Fibroblast of villous mesenchyme (primary cell): ENCODE measurements around the gene TBC1D22A. TPM values are rescaled to one million over a fixed set of nuclear protein-coding genes. Genes with fewer than 3 reads are reported as not detected.

Experiments used
- DNase-seq: peaks from one replicate; pipeline ENCODE4 v3.0.0-alpha.2; 2010; ENCODE audit warnings: low read depth
- H3K4me3 ChIP-seq: 2 replicates; pipeline ENCODE4 v1.5.1; 2011; ENCODE audit warnings: low read depth, mild to moderate bottlenecking, low read length
- CTCF ChIP-seq: IDR thresholded peaks from 2 replicates; pipeline ENCODE4 v1.5.1; 2012; ENCODE audit warnings: low read depth, mild to moderate bottlenecking, low read length; ENCODE audit not compliant: insufficient read depth
- total RNA-seq: library from RNA; depleted of rRNA; stranded (reverse); fragments of >200 nt; gene quantifications from 2 replicates; pipeline ENCODE4 v1.2.3, GENCODE V29; 2012

TBC1D22A gene
- total RNA-seq, 1 donor: 12.5 TPM

DNA sequence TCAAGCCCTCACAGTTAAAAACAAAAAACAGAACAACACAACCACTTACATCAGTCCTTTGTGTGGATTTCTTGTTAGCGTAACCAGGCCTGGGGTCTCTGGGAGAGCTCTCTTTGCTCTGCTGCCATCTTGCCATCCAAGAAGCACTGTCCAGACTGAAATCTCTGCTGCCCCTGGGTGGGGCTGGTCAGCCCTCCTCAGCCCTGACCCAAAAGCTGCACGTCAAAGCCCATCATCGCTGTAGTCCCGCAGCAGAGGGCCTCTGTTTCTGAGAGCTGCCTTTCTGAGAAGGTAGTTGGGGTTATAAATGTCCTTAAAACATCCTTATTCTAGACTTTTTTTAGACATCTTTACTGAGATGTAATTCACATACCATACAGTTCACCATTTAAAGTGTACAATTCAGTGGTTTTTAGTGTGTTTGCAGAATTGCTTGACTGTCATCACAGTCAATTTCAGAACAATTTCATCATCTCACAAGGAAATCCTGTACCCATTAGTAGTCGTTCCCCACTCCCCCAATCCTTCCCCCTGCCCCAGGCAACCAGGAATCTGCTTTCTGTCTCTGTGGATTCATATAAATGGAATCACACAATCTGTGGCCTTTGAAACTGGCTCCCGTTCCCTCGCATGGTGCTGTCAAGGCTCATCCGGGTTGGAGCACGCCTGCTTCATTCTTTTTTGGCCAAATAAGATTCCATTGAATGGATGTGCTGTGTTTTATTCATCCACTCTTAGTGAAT lies 94.9 kb downstream of the TBC1D22A start:
- no peak for DNase-seq
- TF ChIP-seq CTCF: no peak
- no peak overlapping the region for H3K4me3 ChIP-seq

DNA sequence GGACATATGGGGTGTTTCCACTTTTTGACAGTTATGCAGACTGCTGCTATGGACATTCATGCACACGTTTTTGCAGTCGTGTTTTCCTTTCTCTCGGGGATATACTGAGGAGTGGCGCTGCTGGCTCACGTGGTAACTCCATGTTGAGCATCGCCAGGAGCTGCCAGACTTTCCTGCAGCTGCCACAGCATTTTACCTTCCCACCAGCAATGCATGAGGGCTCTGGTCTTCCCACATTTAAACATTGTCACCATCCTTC lies 95.4 kb downstream of the TBC1D22A start:
- no peak for TF ChIP-seq CTCF
- no peak overlapping the region for H3K4me3 ChIP-seq
- DNase-seq: no peak

- TF ChIP-seq CTCF: no peak
- no peak overlapping the region for H3K4me3 ChIP-seq
- no peak for DNase-seq
Measured at GRCh38 chr22:46858181-46858771, 95.8 kb downstream of the TBC1D22A start.

GRCh38 chr22:46860562-46860961 lies 98.1 kb downstream of the TBC1D22A start:
- no peak for TF ChIP-seq CTCF
- no peak for DNase-seq
- no peak overlapping the region for H3K4me3 ChIP-seq

- H3K4me3 ChIP-seq: no peak overlapping the region
- TF ChIP-seq CTCF: no peak
- no peak for DNase-seq
Measured at GRCh38 chr22:46861468-46862367, 99.3 kb downstream of the TBC1D22A start.

GRCh38 chr22:46862418-46863324 lies 100.2 kb downstream of the TBC1D22A start:
- TF ChIP-seq CTCF: no peak
- H3K4me3 ChIP-seq: no peak overlapping the region
- DNase-seq: no peak
